Cerebellar cortex (tissue), 1 donor: Measurements from ENCODE around the gene RAB24.
A peak's percentile ranks its signal among the peaks of the same experiment; 100 is the strongest.

Experiments
- DNase-seq: peaks from one replicate; pipeline ENCODE4 v3.0.0-alpha.2; 2015; ENCODE audit warnings: low spot score

RAB24 gene

DNA sequence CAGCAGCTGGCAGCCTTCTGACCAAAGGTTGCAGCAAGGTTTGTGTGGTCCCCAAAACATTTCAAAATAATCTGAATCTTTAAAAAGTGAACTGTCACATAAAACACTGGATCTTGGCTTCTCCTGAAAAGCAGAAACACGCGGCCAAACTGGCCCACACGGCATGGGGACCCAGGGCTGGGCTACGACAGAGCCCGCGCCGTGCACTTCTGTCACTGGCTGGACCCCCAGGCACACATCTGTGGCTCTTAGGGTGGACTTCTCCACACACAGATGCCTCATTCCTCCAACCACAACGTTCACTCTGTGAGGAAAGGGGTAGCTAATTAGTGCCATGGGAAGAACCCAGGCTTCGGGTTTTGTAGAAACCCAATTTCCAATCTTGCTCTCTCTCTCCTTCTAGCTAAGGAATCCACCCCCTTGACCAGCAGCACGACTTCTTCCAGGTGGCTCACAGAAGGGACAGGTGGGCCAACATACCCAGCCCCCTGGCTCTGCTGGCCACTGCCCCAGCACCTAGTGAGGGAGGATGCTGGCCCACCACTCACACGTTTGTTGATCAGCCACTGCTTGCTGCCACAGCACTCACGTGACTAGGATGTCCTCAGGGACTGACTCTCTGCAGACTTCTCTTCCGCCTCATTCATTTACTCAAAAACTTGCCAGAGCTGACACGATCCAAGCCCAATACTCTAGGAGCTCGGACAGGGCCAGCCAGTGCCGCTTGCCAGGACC, 30.1 kb upstream of the RAB24 start:
- DNase-seq, result no peak

- no peak for DNase-seq
These were observed 29.4 kb upstream of the RAB24 start for GRCh38 chr5:177332896-177333260.

- DNase-seq, result no peak
These were observed 28.7 kb upstream of the RAB24 start for GRCh38 chr5:177332031-177332895.

GRCh38 chr5:177330991-177331842, 27.7 kb upstream of the RAB24 start:
- no peak for DNase-seq

- no peak for DNase-seq
These were observed 26.4 kb upstream of the RAB24 start for GRCh38 chr5:177329883-177330282.

GRCh38 chr5:177328545-177329231, 25.2 kb upstream of the RAB24 start:
- no peak for DNase-seq

GRCh38 chr5:177327539-177328522, 24.3 kb upstream of the RAB24 start:
- DNase-seq, result no peak

DNA sequence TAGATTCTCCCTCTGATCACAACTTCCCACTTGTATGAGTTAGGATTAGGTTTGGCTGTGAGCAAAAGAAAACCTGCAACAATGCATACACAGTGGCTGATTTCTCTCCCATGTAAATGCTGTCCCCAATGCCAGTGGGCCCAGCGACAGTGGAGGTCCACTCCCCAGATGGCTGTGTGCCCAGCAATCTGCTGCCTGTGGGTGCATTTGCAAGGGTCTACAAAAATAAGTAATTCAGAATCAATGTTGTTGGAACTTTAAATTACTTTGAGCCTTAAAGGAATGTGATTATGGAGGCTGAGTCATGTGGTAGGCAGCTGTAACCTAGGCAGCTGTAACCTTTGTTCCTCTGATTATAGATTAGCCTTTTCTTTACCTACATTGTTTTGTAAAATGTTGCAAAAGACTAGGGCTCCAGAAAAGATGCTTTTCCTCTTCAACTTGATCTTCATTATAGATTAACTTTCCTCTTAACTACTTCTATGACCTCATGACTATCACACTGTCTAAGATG, 22.4 kb upstream of the RAB24 start:
- no peak for DNase-seq

DNA sequence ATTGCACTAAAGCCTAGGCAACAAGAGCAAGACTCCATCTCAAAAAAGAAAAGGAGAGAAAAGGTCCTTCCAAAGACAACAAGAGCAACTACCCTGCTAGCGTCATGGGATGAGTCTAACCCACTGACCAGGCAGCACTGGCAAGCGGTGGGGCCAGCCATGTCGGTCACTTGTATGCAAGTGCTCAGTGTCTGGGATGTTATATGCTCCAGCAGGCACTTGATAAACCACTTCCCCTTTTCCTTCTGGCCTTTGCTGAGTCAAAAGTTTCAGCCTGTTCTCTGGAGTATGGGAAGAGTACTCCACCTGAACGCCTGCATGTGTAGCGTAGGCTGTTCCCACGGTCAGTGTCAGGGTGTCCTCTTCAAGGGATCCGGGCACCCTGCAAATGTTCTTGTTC, 17.4 kb upstream of the RAB24 start:
- no peak for DNase-seq

GRCh38 chr5:177319913-177320588, 16.5 kb upstream of the RAB24 start:
- no peak for DNase-seq

DNA sequence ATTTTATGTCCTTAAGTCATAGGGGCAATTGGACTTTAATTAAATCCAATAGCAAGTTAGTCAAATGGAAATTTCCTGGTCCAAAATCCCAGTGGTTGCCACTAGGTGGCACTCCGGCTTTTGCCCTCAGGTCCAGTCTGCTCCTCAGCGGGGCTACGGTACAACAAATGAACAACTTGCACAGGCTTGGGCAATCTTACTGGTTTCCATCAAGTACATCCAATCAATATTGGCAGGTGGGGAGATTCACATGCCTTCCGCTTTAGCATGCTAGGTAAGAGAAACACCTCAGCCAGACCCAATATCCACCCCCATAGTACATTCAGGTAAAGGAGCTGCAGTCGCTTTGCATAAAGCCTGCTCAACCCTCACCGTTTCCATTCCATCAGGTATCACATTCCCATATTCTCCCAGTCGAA, 14.4 kb upstream of the RAB24 start:
- peak; percentile 86 for DNase-seq

GRCh38 chr5:177316005-177316404, 12.5 kb upstream of the RAB24 start:
- no peak for DNase-seq

GRCh38 chr5:177315411-177315810, 11.9 kb upstream of the RAB24 start:
- DNase-seq, result no peak

GRCh38 chr5:177314376-177315342, 11.1 kb upstream of the RAB24 start:
- no peak for DNase-seq

- no peak for DNase-seq
These were observed 10.2 kb upstream of the RAB24 start for GRCh38 chr5:177313561-177314259.

GRCh38 chr5:177312649-177313181, 9.2 kb upstream of the RAB24 start:
- DNase-seq, result no peak
